ENCODE data around the gene TINCR.
A peak's percentile ranks its signal among the peaks of the same experiment; 100 is the strongest.

Gene TINCR

GRCh38 chr19:5588906-5589676 is 21.3 kb upstream of the TINCR start:
- no peak for DNase-seq (ENCODE audit: low read depth)

DNA sequence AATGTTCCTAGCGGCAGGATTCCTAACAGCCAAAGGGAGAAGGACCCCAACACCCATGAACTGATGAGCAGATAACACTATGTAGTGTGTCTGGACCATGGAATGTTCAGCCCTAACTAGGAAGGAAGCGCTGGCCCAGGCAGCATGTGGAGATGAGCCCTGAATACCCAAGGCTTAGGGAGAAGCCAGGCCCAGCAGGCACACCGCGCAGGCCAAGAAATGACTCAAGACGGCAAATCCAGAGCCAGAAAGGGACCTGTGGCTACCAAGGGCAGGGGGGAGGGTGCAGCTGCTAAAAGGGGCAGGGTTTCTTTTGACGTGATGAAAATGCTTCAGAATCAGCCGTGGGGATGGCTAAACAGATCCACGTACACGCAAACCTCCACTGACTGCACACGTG is 20.7 kb upstream of the TINCR start:
- no peak for DNase-seq (ENCODE audit: low read depth)

DNA sequence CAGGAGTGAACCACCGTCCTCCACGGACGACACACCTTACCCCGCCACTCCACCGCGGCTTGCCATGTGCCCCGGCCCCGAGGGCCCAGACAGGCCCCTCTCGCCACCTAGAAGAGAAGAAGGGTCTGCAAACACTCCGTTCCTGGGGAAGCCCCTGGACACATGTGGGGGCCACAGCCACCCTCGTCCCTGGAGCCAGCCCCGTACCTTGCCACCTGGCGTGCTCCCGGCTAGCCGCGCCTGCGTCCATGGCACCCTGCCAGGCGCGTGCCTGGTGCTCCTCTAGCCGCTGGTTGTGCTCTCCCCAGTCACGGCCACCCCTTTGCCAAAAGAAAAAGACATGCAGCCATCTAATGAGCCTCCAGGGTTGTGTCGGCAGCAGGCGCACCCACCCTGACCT is 19.9 kb upstream of the TINCR start:
- no peak for DNase-seq (ENCODE audit: low read depth)

GRCh38 chr19:5587071-5587455 is 19.3 kb upstream of the TINCR start:
- no peak for DNase-seq (ENCODE audit: low read depth)

- no peak for DNase-seq (ENCODE audit: low read depth)
Observed at GRCh38 chr19:5586300-5587070, 18.7 kb upstream of the TINCR start.

- no peak for DNase-seq (ENCODE audit: low read depth)
Observed at GRCh38 chr19:5585461-5586299, 17.9 kb upstream of the TINCR start.

DNA sequence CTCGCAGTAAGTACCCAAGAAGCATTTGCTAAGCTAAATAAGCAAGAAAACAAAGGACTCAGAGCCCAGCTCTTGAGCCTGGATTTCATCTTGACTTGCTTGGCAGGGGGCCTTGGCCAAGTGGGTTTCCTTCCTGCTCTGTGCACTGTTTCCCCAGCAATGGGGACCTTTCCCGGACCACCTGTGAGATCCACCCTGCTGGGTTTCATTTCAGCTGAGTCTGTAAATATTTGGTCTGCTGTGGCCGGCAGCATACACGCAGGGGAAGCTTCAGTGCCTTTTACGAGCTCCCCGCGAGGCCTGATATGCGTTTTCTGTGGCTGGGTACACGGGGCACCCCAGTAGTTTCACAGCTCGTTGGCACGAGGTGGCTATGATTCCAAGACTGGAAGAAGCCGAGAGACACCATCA is 12.4 kb upstream of the TINCR start:
- DNase-seq (ENCODE audit: low read depth) = no peak

- DNase-seq (ENCODE audit: low read depth) = no peak
Observed at GRCh38 chr19:5579697-5580096, 11.9 kb upstream of the TINCR start.

DNA sequence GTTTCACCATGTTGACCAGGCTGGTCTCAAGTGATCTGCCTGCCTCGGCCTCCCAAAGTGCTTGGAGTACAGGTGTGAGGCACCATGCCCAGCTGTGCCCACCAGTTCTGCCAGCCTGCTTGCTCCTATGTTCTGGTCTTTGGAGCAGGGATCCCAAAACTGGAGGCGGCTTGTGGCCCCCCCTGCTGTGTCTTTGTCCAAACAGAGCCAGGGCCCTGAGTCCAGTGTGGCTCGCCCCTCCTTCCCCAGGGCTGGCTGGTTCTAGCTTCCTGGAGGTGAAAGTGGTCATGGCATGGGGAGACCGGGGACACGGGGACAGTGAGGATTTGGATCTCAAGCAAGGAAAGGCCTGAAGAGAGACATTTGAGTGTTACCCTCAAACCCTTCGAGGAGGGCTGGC is 11.5 kb upstream of the TINCR start:
- no peak for DNase-seq (ENCODE audit: low read depth)

GRCh38 chr19:5578097-5578846 is 10.5 kb upstream of the TINCR start:
- peak; percentile 19 for DNase-seq (ENCODE audit: low read depth)

DNA sequence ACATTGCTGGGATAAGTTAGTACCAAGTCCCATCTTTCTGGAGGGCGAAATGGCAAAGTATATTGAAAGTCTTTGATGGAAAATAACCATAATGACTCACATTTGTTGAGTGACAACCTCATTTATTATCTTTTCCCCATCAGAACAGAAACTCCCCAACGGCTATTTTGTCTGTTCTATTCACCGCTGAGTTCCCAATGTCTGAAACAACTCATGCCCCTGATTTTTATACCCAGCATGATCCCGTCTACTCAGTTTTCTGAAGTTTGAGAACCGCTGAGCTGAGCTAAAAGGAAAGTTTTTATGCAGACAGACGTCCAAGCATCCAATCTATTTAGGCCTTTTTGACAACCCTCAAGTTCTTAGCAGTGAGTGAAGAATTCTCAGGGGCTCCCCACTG is 7.8 kb upstream of the TINCR start:
- no peak for DNase-seq (ENCODE audit: low read depth)

DNA sequence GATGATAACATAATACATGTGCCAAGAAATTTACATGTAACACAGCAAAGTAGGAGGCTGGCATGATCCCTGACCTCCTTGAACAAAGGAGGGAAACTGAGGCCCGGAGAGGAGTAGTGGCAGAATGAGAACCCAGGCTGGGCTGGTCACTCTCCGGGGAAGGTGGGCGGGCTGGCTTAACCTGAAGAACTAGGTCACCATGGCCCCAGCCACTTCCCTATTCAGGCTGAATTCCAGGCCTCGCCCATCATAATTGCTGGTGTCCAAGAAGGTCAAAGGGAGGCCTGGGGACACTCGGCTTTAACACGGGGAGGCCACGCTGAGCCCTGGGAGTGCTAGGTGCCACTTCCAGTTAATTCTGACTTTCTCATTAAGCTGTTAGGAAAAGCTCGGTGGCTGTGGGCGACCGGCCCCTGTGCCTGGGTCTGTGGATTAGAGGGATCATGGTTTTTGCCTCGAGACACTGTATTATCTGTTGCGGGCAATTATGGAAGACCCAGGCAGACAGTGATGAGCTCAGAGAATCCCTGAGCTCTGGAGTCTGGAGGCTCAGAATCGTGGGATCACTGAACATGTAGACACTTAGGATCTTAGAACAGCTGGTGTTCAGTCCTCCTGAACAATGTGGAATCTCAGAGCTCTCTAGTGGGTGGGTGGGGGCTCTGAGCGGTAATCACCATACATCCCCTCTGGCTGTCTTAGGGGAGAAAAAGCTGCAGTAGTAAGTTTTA is 5.0 kb upstream of the TINCR start:
- DNase-seq (ENCODE audit: low read depth) = no peak

- no peak for DNase-seq (ENCODE audit: low read depth)
Observed at GRCh38 chr19:5571777-5572176, 4.0 kb upstream of the TINCR start.

DNA sequence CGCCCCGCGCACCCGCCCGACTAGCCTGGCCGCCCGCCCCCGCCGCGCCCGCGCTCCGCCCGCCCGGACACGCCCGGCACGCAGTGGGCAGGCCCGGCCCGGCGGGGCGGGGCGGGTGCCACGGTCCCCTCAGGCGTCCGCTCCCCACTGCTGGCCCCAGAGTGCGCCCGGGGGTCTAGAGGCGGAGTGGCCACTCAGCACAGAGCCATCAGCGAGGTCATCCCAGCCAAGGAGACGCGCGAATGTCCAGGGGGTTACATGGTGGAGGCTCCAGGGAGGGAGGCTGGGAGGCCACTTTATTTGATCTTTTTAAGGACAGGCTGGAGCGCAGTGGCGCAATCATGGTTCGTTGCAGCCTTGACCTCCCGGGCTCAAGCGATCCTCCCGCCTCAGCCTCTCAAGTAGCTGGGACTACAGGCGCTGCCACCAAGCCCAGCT is 236 bp upstream of the TINCR start:
- no peak for DNase-seq (ENCODE audit: low read depth)

- DNase-seq (ENCODE audit: low read depth) = no peak
Observed at GRCh38 chr19:5564930-5565329, 2.8 kb downstream of the TINCR start.

DNA sequence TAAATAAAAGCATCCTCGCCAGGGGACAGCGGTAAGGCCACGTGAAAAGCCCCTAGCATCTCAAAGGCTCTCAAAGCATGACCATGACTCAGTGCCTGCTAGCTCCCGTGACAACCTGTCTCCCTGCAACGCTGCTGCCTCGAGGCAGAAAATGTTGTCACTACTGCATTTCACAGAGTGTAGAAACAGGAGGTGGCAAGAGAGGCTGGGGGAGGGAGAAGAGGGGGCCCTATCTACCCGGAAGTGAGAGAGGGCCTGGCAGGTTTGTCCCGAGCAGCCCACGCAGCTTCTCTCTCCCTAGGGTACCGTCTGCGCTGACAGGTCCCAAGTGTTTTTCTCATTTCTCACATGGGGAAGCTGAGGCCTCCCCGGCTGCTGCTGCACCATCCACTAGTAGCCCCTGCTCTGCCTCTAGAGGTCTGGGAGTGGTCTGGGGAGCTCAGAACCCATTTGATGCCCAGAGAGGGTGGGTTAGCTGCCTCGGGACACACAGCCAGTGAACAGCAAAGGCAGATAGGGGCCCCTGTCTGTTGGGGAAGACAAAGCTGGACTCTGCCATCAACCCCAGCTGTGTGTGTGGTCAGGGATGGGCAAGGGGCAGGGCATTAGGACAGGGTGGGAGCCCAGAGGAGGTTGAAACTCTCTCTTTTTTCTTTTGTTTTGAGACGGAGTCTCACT is 3.7 kb downstream of the TINCR start:
- DNase-seq (ENCODE audit: low read depth) = peak; percentile 27

DNA sequence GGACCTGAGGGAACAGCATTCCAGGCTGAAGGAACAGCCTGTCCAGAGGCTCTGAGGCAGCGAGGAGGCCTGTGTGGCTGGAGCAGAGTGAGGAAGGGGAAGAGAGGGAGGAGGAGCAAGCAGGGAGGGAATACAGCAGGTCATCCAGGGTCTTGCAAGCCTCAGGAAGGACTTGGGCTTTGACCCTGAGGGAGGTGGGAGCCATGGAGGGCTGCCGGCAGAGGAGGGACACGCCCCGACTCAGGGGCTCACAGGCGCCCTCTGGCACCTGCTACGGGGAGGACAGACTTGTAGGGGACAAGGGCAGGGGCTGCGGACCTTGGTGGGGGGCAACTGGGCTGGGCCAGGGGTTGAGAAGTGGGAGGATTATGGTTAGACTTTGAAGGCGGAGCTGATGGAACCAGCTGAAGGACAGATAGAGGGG is 4.7 kb downstream of the TINCR start:
- no peak for DNase-seq (ENCODE audit: low read depth)

DNA sequence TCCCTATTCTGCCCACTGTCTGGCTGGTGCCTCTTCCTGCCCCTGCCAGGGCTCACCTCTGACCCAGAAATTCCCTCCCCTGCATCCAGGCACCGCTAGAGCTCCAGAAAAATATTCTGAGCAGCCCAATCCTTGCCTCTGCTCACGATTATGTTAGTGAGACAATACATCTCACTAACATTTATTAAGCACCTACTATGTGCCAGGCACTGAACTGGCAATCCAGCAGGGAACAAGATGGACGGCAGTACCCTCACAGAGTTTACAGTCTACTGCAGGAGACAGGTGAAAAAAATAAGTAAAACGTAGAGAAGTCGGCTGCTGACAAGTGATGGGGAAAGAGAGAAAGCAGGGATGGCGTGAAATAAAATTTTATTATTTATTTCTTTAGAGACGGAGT is 5.5 kb downstream of the TINCR start:
- DNase-seq (ENCODE audit: low read depth) = no peak

DNA sequence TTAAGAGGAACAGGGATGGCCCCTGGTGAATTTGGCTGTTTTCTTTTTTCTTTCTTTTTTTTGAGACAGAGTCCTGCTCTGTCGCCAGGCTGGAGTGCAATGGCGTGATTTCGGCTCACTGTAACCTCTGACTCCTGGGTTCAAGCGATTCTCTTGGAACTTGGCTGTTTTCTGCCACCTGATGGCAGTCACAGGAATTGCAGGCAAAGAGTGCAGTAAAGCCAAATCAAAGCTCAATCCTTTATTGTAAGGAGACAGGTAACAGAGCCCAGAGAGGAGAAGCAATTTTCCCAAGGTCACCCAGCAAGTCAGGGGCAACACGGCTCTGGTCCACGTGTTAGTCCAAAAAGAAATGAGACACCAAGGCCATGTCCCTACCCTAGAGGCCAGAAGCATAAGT is 6.2 kb downstream of the TINCR start:
- no peak for DNase-seq (ENCODE audit: low read depth)

- DNase-seq (ENCODE audit: low read depth) = no peak
Observed at GRCh38 chr19:5560156-5560555, 7.6 kb downstream of the TINCR start.

- no peak for DNase-seq (ENCODE audit: low read depth)
Observed at GRCh38 chr19:5559804-5560133, 8.0 kb downstream of the TINCR start.

All from GM04504 (cell line).